Right cardiac atrium (tissue), 5 donors: ENCODE data around the gene TMEM81. TPM values are rescaled to one million over a fixed set of nuclear protein-coding genes. Genes with fewer than 3 reads are reported as not detected.

Experiments used
- ATAC-seq, 2 donors: fragments of 200-7000 bp; cut with Tn5 transposase; one replicate each; pipeline versions ENCODE4 v1.8.0 to v1.9.1; 2020; ENCODE audit warnings: moderate library complexity in 2 of 2, mild to moderate bottlenecking in 1 of 2
- DNase-seq, 3 donors: peaks; one replicate each; pipeline ENCODE4 v3.0.0-alpha.2; 2020
- H3K27ac ChIP-seq: one replicate; pipeline ENCODE4 v1.5.1; 2013; ENCODE audit warnings: mild to moderate bottlenecking, low read length, control low read depth, moderate library complexity
- H3K27me3 ChIP-seq: one replicate; pipeline ENCODE4 v1.6.1; 2013; ENCODE audit not compliant: control insufficient read depth, insufficient read depth
- H3K4me1 ChIP-seq: one replicate; pipeline ENCODE4 v1.6.1; 2013; ENCODE audit warnings: low read length; ENCODE audit not compliant: control insufficient read depth, insufficient read depth
- H3K4me3 ChIP-seq: one replicate; pipeline ENCODE4 v1.5.1; 2013; ENCODE audit warnings: low read length, control low read depth
- H3K9me3 ChIP-seq: one replicate; pipeline ENCODE4 v1.6.1; 2013; ENCODE audit warnings: low read length; ENCODE audit not compliant: control insufficient read depth
- whole genome bisulfite sequencing: extraction: QIAGEN DNeasy Blood & Tissue Kit; methylation state at CpG from one replicate; pipeline ENCODE4 v1.1.7; 2013; 5-methylcytosine and 5-hydroxymethylcytosine counted together
- intact Hi-C, 4 donors: fragments of 100-400 bp; cut with DNase I; formaldehyde crosslinking; loops; one replicate each; pipeline versions ENCODE4 v1.11.0 to v1.14.0; 2022 to 2023
- polyA plus RNA-seq: library from polyadenylated mRNA; stranded (reverse); fragments of 200-250 nt; gene quantifications from one replicate; pipeline ENCODE4 v1.2.3, GENCODE V29; 2013
- total RNA-seq, 4 donors: library from RNA; stranded (reverse); fragmentation: NEBNext Ultra II Directional; extraction: Animal tissue kit (Norgen Biotek cat#: 25700); gene quantifications; one replicate each; pipeline ENCODE4 v1.2.1, GENCODE V29; 2021
- donor health status: healthy with polysubstance abuse.
- donor health status: DM: no; HTN: yes; CAD: no.
- donor health status: DM: no; HTN: no; CAD: no.
- donor health status: DM: no; HTN: yes; CAD: no; lungs with severe emphysema.
- donor health status: DM: yes; HTN: yes; CAD: no.

The TMEM81 gene
- total and polyA plus RNA-seq, 5 donors = 1.6 to 3.5 (median 2.6) TPM

GRCh38 chr1:205068457-205069040 is 15.7 kb downstream of the TMEM81 start:
- WGBS = 13% methylated on average over 2 of the region's 2 CpGs
- no peaks in the 10 kb centered on the region for H3K27me3 ChIP-seq
- intact Hi-C loops = no loop called here
- H3K4me3 ChIP-seq = no peak overlapping the region
- no peaks in the 10 kb centered on the region for H3K9me3 ChIP-seq
- no peak overlapping the region for H3K27ac ChIP-seq
- H3K4me1 ChIP-seq = no peaks in the 10 kb centered on the region
- ATAC-seq (no peak), DNase-seq (no peak)

- intact Hi-C loops = no loop called here
- no peaks in the 10 kb centered on the region for H3K4me1 ChIP-seq
- ATAC-seq = no peak
Observed at GRCh38 chr1:205068001-205068400, 16.3 kb downstream of the TMEM81 start.

GRCh38 chr1:205067031-205067430 is 17.2 kb downstream of the TMEM81 start:
- Histone ChIP-seq H3K27ac (no peak overlapping the region), H3K27me3 (no peaks in the 10 kb centered on the region), H3K4me1 (no peaks in the 10 kb centered on the region), H3K9me3 (no peaks in the 10 kb centered on the region), H3K4me3 (no peak overlapping the region)
- WGBS = 96% methylated on average over 6 of the region's 6 CpGs
- no peak for DNase-seq
- no peak for ATAC-seq
- intact Hi-C loops = no loop called here

More at GRCh38 chr1:205068001-205068400, 16.3 kb downstream of the TMEM81 start:
- no peak for DNase-seq
- WGBS = 77% methylated on average over 4 of the region's 4 CpGs
- Histone ChIP-seq H3K27ac (no peak overlapping the region), H3K9me3 (no peaks in the 10 kb centered on the region), H3K27me3 (no peaks in the 10 kb centered on the region), H3K4me3 (no peak overlapping the region)

- WGBS = 77% methylated on average over 13 of the region's 13 CpGs
- no peaks in the 10 kb centered on the region for H3K9me3 ChIP-seq
- no peaks in the 10 kb centered on the region for H3K27me3 ChIP-seq
- DNase-seq (no peak), ATAC-seq (no peak)
- H3K4me3 ChIP-seq = no peak overlapping the region
- no peaks in the 10 kb centered on the region for H3K4me1 ChIP-seq
- intact Hi-C loops = no loop called here
- no peak overlapping the region for H3K27ac ChIP-seq
Observed at GRCh38 chr1:205066141-205066818, 18.0 kb downstream of the TMEM81 start.

- no peak overlapping the region for H3K27ac ChIP-seq
- H3K4me1 ChIP-seq = no peaks in the 10 kb centered on the region
- DNase-seq (no peak), ATAC-seq (no peak)
- H3K4me3 ChIP-seq = no peak overlapping the region
- H3K9me3 ChIP-seq = no peaks in the 10 kb centered on the region
- no peaks in the 10 kb centered on the region for H3K27me3 ChIP-seq
- 89% methylated on average over 14 of the region's 14 CpGs for WGBS
- intact Hi-C loops = no loop called here
Observed at GRCh38 chr1:205065666-205066065, 18.6 kb downstream of the TMEM81 start.

GRCh38 chr1:205064741-205065316 is 19.4 kb downstream of the TMEM81 start:
- Histone ChIP-seq H3K27me3 (no peaks in the 10 kb centered on the region), H3K4me1 (no peaks in the 10 kb centered on the region), H3K4me3 (no peak overlapping the region), H3K9me3 (no peaks in the 10 kb centered on the region), H3K27ac (no peak overlapping the region)
- no peak for DNase-seq
- no peak for ATAC-seq
- WGBS = 86% methylated on average over 9 of the region's 9 CpGs
- intact Hi-C loops = loop anchor here in 3 of 4 donors (5.0 kb wide), 2 partner anchors 78 to 83 kb away; no protein-coding TSS in a partner anchor

- intact Hi-C loops = loop anchor here in 3 of 4 donors (5.0 kb wide), 2 partner anchors 77 to 82 kb away; no protein-coding TSS in a partner anchor
- Histone ChIP-seq H3K4me3 (no peak overlapping the region), H3K27ac (no peak overlapping the region), H3K4me1 (no peaks in the 10 kb centered on the region), H3K9me3 (no peaks in the 10 kb centered on the region), H3K27me3 (no peaks in the 10 kb centered on the region)
- DNase-seq (no peak), ATAC-seq (no peak)
- WGBS = 86% methylated on average over 11 of the region's 11 CpGs
Observed at GRCh38 chr1:205064301-205064700, 20.0 kb downstream of the TMEM81 start.

GRCh38 chr1:205062895-205063294 is 21.4 kb downstream of the TMEM81 start:
- Histone ChIP-seq H3K27ac (no peak overlapping the region), H3K9me3 (no peaks in the 10 kb centered on the region), H3K4me3 (no peak overlapping the region), H3K4me1 (no peaks in the 10 kb centered on the region), H3K27me3 (no peaks in the 10 kb centered on the region)
- intact Hi-C loops = loop anchor here in 3 of 4 donors (5.0 kb wide), 2 partner anchors 76 to 81 kb away; no protein-coding TSS in a partner anchor
- WGBS = 93% methylated on average over 3 of the region's 3 CpGs
- ATAC-seq = no peak
- DNase-seq = no peak

- ATAC-seq = no peak
- no peak overlapping the region for H3K4me3 ChIP-seq
- no peak overlapping the region for H3K27ac ChIP-seq
- intact Hi-C loops = loop anchor here in 3 of 4 donors (5.0 kb wide), 2 partner anchors 75 to 80 kb away; no protein-coding TSS in a partner anchor
- no peak for DNase-seq
- H3K27me3 ChIP-seq = no peaks in the 10 kb centered on the region
- no peaks in the 10 kb centered on the region for H3K9me3 ChIP-seq
- WGBS = 90% methylated on average over 8 of the region's 8 CpGs
- H3K4me1 ChIP-seq = no peaks in the 10 kb centered on the region
Observed at GRCh38 chr1:205062319-205062718, 21.9 kb downstream of the TMEM81 start.

- intact Hi-C loops = loop anchor here in 3 of 4 donors (5.0 kb wide), 2 partner anchors 74 to 79 kb away; no protein-coding TSS in a partner anchor
- Histone ChIP-seq H3K27me3 (no peaks in the 10 kb centered on the region), H3K27ac (no peak overlapping the region), H3K9me3 (no peaks in the 10 kb centered on the region), H3K4me3 (no peak overlapping the region), H3K4me1 (no peaks in the 10 kb centered on the region)
- 33% methylated on average over 13 of the region's 13 CpGs for WGBS
- ATAC-seq = peak; percentile 52 to 64
- DNase-seq = peak; percentile 61 to 89 (median 88)
Observed at GRCh38 chr1:205061665-205062069, 22.6 kb downstream of the TMEM81 start.

GRCh38 chr1:205061227-205061626 is 23.0 kb downstream of the TMEM81 start:
- peak in 1 of 3 donors; percentile 56 for DNase-seq
- WGBS = 74% methylated on average over 14 of the region's 14 CpGs

More at GRCh38 chr1:205061227-205061626, 23.0 kb downstream of the TMEM81 start:
- no peak overlapping the region for H3K27ac ChIP-seq
- peak in 1 of 2 donors; percentile 11 for ATAC-seq
- intact Hi-C loops = loop anchor here in 3 of 4 donors (5.0 kb wide), 2 partner anchors 74 to 79 kb away; no protein-coding TSS in a partner anchor
- H3K9me3 ChIP-seq = no peaks in the 10 kb centered on the region
- no peaks in the 10 kb centered on the region for H3K27me3 ChIP-seq
- no peaks in the 10 kb centered on the region for H3K4me1 ChIP-seq
- no peak overlapping the region for H3K4me3 ChIP-seq
